ENCODE measurements around the gene RELN. TPM values are rescaled to one million over a fixed set of nuclear protein-coding genes. Genes with fewer than 3 reads are reported as not detected.
A peak's percentile ranks its signal among the peaks of the same experiment; 100 is the strongest.

Gene RELN
- polyA plus RNA-seq, 4 donors, result 2.1 to 23.9 (median 15.7) TPM

DNA sequence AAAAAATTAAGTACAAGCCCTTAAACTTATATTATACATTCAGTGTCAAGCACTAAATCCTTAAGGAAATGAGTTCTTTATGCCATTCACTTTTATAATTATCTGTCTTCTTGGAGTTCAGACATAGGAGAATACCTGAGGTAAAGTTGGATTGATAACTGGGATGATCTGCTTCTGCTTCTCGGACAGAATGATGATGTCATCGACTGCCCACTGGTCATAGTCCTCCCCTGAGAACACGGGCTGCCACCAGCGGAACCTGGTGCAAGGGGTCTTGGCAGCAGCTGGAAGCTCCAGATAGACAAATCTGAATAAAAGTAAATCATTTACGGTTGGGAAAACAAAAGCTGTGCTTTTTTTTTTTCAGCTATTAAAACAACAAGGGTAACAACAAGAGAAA lies 395.3 kb downstream of the RELN start:
- no peak for DNase-seq (ENCODE audit: low read depth in 4 of 4, low spot score in 3 of 4)

DNA sequence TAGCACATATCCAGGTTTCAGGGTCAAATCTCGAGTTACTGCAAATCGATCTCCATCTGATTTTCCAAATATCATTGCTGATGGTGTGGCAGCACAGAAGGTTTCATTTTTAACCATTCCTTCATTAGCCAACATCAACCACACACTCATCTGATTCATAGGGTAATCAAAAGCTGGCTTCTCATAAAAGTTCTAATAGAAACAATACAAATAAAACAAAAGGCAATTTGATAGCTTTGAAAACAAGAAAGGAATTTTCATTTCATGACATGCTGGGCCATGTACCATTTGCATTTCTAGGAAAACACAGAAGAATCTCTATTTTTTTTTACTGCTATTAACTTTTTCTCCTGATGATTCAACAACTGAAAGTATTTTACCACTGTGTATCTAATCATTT lies 395.8 kb downstream of the RELN start:
- DNase-seq (ENCODE audit: low read depth in 4 of 4, low spot score in 3 of 4), result no peak

DNA sequence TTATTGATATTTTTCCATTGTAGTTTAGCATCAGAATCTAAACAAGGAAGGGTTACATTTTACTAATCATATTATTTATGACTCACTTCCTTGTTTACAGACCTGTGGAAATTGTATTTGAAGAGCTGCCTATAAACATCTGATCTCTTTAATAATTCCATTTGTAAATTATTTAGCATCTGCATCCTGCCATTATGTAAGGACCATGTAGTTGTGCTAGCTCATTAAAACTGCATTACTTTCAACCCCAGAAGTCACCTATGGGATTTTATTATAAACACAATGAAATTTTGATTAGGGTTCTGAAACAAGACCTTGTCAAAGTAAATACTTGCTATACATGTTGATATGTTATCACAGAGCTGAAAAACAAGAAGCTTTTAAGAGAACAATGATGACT lies 396.6 kb downstream of the RELN start:
- no peak for DNase-seq (ENCODE audit: low read depth in 4 of 4, low spot score in 3 of 4)

DNA sequence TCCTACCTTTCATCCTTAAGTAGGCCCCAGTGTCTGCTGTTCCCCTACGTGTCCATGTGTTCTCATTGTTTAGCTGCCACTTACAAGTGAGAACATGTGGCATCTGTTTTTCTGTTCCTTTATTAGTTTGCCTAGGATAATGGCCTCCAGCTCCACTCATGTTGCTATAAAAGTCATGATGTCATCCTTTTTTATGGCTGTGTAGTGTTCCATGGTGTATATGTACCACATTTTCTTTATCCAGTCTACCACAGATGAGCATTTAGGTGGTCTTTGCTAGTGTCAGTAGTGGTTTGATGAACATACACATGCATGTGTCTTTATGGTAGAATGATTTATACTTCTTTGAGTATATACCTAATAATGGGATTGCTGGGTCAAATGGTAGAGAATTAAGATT lies 397.3 kb downstream of the RELN start:
- no peak for DNase-seq (ENCODE audit: low read depth in 4 of 4, low spot score in 3 of 4)

DNA sequence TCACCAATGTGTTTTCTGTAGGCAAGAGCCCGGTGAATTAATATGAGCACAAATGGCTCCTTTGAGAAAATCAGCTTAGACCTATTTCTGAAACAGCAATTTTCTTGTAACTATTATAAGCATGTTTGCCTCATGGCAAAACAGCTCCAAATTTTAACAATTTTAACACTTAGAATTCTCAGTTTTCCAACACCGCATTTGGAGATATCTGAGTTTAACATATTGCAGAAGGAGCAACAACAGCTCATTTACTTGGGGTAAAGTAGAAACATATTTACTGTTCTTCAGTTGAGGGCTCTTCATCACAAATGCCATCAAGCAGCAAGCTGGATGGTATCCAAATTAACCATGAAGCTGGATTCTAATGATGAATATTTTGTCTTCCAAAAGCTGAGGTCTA lies 409.4 kb downstream of the RELN start:
- no peak for DNase-seq (ENCODE audit: low read depth in 4 of 4, low spot score in 3 of 4)

DNA sequence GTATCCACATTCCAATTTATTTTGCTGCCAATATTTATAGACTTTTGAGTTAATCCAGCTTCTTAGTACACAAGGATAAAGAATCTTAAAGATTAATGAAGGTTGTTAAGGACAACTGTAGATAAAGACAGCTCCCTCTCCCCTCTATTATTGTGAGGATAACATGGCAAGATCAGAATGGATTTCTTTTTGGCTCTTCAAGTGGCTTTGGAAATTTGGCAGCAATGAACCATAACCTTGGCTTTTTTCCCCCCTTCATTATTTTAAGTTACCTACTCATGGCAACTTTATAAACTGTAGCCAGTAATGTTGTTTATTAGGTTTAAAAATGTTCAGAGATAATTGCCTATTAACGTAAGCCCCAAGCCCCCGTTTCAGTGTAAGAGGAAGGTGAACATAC lies 412.4 kb downstream of the RELN start:
- no peak for DNase-seq (ENCODE audit: low read depth in 4 of 4, low spot score in 3 of 4)

DNA sequence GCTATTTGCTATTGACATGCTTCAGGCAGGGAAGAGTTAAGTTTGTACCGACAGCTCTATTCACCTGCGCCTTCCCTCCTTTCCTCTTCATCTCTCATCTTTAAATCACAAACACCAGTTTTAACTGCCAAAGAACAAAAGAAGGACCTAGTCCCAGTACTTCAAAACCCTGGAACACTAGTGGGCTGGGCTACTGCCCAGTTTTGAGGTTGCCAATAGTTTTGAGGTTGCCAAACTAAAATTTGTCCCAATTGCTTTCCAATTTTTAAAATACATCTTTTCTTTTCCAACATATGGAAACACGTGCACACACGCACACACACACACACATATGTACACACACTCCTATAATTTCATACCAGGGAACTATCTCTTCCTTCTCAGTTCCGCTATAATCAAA lies 412.8 kb downstream of the RELN start:
- no peak for DNase-seq (ENCODE audit: low read depth in 4 of 4, low spot score in 3 of 4)

DNA sequence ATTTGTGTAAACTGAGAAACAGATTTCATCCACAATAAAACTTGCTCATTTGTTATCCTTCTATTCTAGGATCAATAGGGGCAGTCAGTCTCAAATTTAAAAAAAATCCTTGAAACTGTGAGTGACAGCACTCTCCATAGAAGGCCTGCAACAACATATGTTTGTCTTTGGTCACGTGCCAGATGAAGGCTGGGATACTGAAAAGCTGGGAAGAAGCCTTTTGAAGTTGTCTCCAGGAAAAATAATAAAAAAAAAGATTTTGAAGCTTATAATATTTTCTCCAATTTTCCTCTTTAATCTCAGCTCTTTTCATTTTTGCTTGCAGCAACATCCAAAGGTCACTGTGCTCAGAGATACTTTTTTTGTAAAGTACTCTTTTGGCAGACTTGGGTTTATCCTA lies 414.9 kb downstream of the RELN start:
- no peak for DNase-seq (ENCODE audit: low read depth in 4 of 4, low spot score in 3 of 4)

DNA sequence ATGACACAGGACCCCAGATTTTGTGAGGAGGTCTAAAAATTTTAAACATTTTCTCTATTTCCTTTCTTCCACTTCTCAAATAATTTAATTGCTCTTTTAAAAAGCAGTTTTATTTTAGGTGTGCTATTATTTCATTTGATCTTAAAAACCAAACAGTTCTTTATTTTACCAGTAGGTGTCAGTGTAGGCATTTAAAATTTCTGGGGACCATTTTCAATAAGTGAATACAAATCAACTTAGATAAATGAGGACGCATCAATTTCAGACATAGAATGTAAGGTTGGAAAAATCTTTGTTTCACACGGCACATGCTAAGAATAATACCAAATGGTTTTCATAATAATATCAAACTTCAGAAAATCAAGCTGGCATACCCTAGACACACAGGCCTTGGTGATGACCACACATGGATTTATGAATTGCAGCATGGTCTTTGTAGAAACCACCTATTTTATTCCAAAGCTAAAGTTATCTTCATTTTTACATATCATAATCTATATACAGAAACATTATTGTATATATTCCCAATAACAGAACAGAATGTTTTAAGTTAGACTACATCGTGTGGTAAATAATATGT lies 415.9 kb downstream of the RELN start:
- DNase-seq (ENCODE audit: low read depth in 4 of 4, low spot score in 3 of 4), result peak in 3 of 4 donors; percentile 1 to 9 (median 8)

DNA sequence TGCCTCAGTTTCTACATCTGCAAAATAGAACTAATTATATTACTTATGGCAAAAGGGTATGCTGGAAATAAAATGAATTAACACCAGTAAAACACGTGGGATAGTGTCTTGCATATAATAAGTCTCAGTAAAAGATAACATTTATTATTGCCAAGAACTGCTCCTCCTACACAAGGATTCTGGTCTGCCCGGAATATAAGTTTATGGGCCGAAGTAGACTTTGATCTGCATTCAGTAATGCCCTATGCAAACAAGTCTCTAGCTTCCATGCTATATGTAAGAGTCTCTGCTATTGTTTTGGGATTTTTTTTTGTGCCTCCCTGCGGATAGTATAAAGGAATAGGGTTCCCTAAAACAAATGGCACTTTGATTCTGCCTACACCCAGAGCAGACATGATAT lies 417.9 kb downstream of the RELN start:
- no peak for DNase-seq (ENCODE audit: low read depth in 4 of 4, low spot score in 3 of 4)

DNA sequence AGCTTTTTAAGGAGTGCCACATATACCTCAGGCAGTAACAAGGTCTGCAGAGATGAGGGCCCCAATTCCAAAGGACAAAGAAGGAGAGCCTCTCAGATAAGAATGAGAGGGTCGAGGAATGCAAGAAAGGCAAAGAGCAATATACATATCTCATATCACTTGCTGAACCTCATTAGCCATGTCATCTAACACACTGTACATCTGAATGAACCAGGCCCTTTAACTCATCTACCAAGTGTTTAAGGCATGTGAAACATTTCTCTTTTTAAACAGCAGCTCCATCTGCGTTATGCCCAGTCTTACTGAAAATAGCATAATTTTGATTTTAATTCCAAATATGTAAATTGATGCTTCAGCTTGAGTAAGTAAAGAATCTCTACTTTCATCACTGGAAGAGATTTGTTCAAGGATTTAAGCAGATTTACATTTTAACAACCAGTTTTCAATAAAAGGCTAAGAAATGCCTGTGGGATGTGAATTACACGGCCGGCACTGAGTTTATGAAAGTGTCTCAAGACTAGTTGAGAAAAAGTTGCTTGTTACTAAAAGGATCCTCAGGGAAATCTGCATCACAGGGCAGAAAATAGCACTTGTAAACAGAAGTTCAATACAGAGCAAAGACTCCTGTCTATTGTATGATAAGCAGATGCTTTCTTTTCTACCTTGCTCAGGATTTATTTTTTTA lies 419.7 kb downstream of the RELN start:
- DNase-seq (ENCODE audit: low read depth in 4 of 4, low spot score in 3 of 4), result no peak

DNA sequence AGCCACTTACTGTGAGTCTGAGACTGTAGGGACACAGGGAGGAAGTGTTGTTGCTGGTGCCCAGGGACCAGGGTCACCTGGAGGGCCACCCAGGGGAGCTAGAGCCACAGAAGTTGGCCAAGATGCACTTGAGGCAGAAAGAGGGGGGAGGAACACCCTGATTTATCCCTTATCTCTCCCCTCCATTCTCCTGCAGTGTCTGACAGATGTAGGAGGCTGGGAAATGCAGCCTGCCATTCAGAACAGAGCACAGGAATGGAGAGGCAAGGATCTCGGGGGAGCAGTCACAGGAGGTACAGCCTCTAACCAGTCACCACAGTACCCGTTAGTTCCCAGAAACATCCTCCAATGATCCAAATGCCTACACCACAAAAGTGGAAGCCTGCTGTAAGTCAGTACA lies 425.0 kb downstream of the RELN start:
- DNase-seq (ENCODE audit: low read depth in 4 of 4, low spot score in 3 of 4), result no peak

DNA sequence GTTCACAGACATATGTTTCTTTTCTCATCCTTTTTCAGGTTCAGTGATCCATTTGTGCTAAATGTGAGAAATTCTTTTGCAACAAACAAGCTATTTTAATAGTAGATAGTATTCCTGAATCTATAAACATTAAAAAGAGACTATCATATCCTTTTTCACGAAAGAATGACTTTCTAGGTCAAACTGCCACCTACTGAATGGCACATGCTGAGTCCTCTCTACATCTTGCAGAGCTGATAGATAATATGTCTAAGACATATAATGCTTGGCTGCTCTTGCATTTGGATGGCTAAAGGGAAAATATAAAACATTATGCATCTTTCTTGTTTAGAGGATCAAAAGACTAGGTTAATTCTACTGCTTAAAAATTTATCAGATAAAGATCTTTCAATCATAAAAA lies 429.3 kb downstream of the RELN start:
- no peak for DNase-seq (ENCODE audit: low read depth in 4 of 4, low spot score in 3 of 4)

DNA sequence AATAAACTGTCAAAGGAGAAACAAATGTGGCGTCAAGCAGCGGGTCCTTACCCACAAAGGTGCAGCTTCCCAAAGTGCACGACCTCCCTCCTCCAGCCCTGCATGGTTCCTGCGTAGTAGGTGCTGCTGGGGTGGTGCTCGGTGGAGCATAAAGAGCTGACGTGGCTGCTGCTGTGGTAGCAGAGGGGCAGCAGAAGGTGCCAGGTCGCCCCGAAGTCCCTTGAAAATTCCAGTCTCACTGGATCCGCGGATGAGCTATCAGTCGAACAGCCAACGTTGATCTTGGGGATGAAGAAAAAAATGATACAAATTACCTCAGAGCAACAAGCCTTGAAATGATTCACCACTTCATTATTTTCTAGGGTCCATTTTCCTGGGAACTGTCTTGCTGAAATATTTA lies 438.4 kb downstream of the RELN start:
- no peak for DNase-seq (ENCODE audit: low read depth in 4 of 4, low spot score in 3 of 4)

DNA sequence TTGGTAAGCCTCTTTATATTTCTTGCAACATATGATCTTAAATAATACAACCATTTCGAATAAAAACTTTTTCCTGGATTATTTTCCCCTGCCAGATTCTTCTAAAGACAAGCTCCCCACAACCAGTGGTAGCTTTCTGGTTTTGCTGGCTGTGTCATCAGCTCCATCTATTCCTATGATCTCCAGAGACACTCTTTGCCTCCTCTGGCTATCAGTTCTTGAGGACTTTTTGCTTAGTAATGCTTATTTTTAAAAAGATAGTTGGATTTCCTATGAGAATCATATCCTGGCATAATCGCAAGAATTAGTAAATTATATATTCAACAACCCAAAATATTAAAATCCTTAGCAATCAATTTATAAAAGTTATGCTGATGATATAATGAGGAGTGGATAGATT lies 439.7 kb downstream of the RELN start:
- DNase-seq (ENCODE audit: low read depth in 4 of 4, low spot score in 3 of 4), result no peak

DNA sequence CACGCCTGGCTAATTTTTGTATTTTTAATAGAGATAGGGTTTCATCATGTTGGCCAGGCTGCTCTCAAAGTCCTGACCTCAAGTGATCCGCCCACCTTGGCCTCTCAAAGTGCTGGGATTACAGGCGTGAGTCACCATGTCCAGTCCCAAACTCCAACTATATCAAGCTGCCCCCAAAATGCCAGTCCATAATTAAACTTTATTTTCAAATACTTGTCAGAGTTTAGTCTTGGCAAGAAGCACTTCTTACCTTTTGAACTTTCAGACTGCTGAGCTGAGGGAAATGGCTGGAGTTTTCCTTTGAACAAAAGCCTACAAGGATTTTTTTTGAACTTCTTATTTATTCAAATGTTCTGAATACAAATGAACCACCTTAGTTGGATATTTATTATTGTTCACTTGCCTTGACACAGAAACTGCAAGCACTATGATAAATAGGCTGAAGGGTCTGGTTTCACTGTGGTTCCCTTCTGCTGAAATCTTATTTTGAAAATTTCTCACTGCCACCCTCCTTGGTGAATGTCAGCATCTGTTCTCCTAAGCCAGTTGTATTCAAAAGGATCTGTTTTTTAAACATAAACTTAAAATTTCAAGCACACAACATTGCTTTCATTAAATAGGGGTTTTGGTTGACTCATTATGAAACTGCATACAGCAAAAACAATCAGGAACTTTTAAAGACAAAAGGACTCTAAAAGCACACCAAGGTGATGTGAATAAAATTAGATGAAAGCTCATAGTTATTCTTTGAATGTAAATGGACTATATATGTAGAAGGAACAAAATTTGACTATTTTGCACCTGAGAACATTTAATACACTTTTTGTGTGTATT lies 441.8 kb downstream of the RELN start:
- DNase-seq (ENCODE audit: low read depth in 4 of 4, low spot score in 3 of 4), result no peak

DNA sequence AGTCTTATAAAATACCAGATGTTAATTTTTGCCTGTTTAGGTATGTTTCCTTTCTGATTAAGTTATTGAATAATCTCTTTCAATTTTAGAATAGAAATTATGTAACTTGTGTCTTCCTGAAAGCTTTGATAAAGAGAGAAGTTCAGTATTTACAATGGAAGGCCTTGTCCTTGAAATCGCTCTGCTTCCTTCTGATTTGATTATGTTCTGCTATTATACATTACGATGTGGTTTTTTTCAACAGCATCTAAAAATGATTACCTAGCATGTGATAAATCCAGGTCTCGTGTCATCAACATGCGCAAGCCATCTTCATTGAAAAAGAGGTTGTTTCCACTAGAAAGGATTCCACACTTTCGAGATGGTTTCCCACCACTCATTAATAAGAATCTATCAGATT lies 447.0 kb downstream of the RELN start:
- DNase-seq (ENCODE audit: low read depth in 4 of 4, low spot score in 3 of 4), result no peak

DNA sequence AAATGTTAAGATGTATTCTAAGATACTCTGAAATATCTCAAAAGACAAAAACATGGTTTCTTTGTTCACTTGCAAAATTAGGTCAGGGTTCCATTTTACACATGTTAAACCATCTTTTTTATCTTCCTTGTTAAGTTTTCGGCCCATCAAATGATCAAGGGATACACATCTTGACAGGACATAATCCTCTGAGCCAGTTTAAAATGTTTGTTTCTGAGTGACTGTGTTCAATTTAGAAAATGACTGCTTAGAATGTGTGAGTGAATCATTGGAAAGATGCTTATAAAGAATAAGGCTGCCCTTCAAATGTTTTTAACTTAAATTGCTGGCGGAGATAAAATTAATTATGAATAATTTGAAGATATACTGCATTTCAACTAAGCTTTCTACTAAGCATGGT lies 447.5 kb downstream of the RELN start:
- DNase-seq (ENCODE audit: low read depth in 4 of 4, low spot score in 3 of 4), result no peak

DNA sequence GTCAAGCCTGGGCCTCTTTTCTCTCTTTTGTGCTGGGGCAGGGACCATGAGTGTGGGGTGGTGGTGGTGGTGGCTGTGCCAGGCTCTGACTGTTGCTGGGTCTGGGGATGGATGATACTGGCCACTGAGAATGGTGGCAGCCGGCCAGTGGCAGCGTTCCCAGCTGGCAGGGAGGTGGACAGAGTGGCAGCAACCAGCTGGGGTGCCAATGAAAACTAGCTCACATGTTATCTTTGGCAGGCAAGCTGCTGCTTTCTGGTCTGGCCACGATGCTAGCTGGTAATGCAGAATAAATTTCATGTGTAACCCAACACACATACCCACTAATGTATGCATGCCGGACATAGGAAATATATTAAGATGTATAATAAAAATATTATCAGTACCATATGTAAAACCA lies 448.4 kb downstream of the RELN start:
- no peak for DNase-seq (ENCODE audit: low read depth in 4 of 4, low spot score in 3 of 4)

DNA sequence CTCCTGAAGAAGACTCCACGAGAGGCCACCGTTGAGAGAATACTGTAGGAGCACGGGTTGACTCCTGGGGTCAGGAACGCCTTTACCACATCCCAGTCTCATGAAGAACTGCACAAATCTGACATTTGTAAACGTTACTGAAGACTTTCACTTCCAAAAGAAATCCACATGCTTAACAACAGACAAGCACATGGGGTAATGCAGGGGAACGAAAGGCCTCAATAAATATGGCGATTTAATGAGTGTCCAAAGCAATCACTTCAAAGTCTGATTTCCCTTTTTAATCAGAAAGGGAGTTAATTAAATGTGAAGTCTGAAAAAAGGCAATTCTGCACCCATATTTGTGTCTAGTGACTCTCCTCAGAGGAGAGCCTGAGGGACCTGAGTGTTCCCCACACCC lies 449.1 kb downstream of the RELN start:
- DNase-seq (ENCODE audit: low read depth in 4 of 4, low spot score in 3 of 4), result no peak

DNA sequence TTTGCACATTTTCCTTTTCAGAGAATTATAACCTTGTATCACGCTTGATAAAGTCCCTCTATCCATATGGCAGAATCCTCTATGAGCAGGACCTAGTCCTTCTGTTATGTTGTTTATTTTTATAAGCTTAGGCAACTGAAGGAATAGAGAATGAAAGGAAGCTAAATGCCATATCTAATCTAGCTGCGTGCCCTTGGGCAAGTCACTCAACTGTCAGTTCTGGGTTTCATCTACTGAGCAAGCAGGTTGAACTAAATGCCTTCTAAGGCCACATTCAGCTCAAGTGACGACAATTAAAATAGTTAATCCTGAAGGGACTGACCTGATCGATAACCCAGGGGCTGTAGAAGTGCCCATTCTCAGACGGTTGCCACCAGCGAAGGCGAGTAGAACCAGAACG lies 449.6 kb downstream of the RELN start:
- DNase-seq (ENCODE audit: low read depth in 4 of 4, low spot score in 3 of 4), result no peak
